Neural progenitor cell (in vitro differentiated cells): Measurements from ENCODE around the gene SPATA9.

Experiments used
- CTCF ChIP-seq: fragments of 200-600 bp; sonication (generic); IDR thresholded peaks from 2 replicates; pipeline ENCODE4 v1.5.1; 2017; ENCODE audit warnings: antibody characterized with exemption, mild to moderate bottlenecking
- EZH2 ChIP-seq: fragments of 200-600 bp; sonication (generic); IDR thresholded peaks from 2 replicates; pipeline ENCODE4 v1.6.1; 2017; ENCODE audit warnings: antibody characterized with exemption, mild to moderate bottlenecking, moderate library complexity

GRCh38 chr5:95649842-95650620, 32.8 kb downstream of the SPATA9 start:
- TF ChIP-seq CTCF (no peak), EZH2 (no peak)
